MCF 10A (cell line): ENCODE measurements around the gene PIK3AP1. TPM values are rescaled to one million over a fixed set of nuclear protein-coding genes. Genes with fewer than 3 reads are reported as not detected.
A peak's percentile ranks its signal among the peaks of the same experiment; 100 is the strongest.

Experiments
- BruUV-seq: library from RNA; stranded (reverse); fragments of 400-500 nt; replicated peaks from 2 replicates; lab custom pipeline; 2021; lab: Mats Ljungman, UMichigan
- CTCF ChIA-PET: fragments of 300-600 bp; sonication (Branson Sonifier 250); formaldehyde crosslinking; extraction: SDS; loops from one replicate; lab custom pipeline; 2021; ENCODE audit warnings: antibody characterized with exemption, inconsistent platforms; lab: Yijun Ruan, JAX
- POLR2A ChIA-PET: fragments of 300-600, 350-650 bp; sonication (Branson Sonifier 250); formaldehyde crosslinking; extraction: SDS; loops from one replicate; lab custom pipeline; 2020; ENCODE audit warnings: antibody characterized with exemption, inconsistent platforms; lab: Yijun Ruan, JAX
- DNase-seq: peaks from one replicate; pipeline ENCODE4 v3.0.0-alpha.2; 2018; ENCODE audit not compliant: unreplicated experiment
- H3K27ac Mint-ChIP-seq: one replicate; pipeline ENCODE4 v1.8.0; 2022; ENCODE audit warnings: mild to moderate bottlenecking, low read depth, mixed read lengths; ENCODE audit not compliant: unreplicated experiment
- H3K27me3 Mint-ChIP-seq: one replicate; pipeline ENCODE4 v1.8.0; 2022; ENCODE audit warnings: mixed read lengths; ENCODE audit not compliant: insufficient read depth, unreplicated experiment
- H3K36me3 Mint-ChIP-seq: one replicate; pipeline ENCODE4 v1.8.0; 2022; ENCODE audit warnings: mild to moderate bottlenecking, moderate library complexity, mixed read lengths; ENCODE audit not compliant: insufficient read depth, unreplicated experiment
- H3K4me1 Mint-ChIP-seq: one replicate; pipeline ENCODE4 v1.8.0; 2022; ENCODE audit warnings: mixed read lengths; ENCODE audit not compliant: insufficient read depth, unreplicated experiment
- H3K4me3 Mint-ChIP-seq: one replicate; pipeline ENCODE4 v1.8.0; 2022; ENCODE audit warnings: mild to moderate bottlenecking, moderate library complexity, mixed read lengths; ENCODE audit not compliant: unreplicated experiment
- H3K9me3 Mint-ChIP-seq: one replicate; pipeline ENCODE4 v1.8.0; 2022; ENCODE audit warnings: mixed read lengths; ENCODE audit not compliant: unreplicated experiment
- intact Hi-C: fragments of 100-400 bp; cut with micrococcal nuclease; formaldehyde crosslinking; loops from 2 replicates; pipeline ENCODE4 v1.14.1; 2022
- total RNA-seq: library from RNA; stranded (reverse); gene quantifications from 2 replicates; pipeline ENCODE4 v1.2.3, GENCODE V29; 2022
- TF ChIP-seq, protein P1 (sequence below): fragments of 200-600 bp; IDR thresholded peaks from one replicate; pipeline ENCODE4 v1.8.0; 2022; ENCODE audit warnings: antibody characterized with exemption, mild to moderate bottlenecking; ENCODE audit not compliant: unreplicated experiment

Gene PIK3AP1
- total RNA-seq, 1 experiment from 2014 or later, result not detected

DNA sequence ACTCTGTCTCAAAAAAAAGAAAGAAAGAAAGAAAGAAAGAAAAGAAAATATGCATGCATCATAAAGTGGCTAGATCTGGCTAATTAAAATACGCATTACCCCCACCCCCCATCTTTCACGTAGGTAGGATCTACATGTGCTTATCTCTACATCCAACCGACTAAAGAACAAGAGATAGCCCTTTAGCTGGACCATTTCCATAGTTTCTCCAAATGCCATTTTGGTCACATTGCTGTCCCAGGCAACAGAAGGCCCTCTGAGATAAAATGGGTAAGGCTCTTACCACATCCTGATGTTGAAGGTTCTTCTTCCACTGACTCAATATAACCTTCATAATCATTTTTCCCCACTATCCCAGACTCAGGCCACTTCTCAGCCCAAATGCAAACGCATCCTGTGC lies 31.5 kb downstream of the PIK3AP1 start:
- Mint-ChIP-seq H3K4me3 (no peak overlapping the region), H3K4me1 (no peaks in the 10 kb centered on the region), H3K36me3 (no peaks in the 10 kb centered on the region), H3K27ac (no peak overlapping the region), H3K9me3 (no peaks in the 10 kb centered on the region), H3K27me3 (no peaks in the 10 kb centered on the region)
- CTCF ChIA-PET, result interaction anchor here (0.6 kb wide), 1 partner anchor 336 kb away, joined by 3 read pairs; no protein-coding TSS in a partner anchor
- TF ChIP-seq, protein P1, sequence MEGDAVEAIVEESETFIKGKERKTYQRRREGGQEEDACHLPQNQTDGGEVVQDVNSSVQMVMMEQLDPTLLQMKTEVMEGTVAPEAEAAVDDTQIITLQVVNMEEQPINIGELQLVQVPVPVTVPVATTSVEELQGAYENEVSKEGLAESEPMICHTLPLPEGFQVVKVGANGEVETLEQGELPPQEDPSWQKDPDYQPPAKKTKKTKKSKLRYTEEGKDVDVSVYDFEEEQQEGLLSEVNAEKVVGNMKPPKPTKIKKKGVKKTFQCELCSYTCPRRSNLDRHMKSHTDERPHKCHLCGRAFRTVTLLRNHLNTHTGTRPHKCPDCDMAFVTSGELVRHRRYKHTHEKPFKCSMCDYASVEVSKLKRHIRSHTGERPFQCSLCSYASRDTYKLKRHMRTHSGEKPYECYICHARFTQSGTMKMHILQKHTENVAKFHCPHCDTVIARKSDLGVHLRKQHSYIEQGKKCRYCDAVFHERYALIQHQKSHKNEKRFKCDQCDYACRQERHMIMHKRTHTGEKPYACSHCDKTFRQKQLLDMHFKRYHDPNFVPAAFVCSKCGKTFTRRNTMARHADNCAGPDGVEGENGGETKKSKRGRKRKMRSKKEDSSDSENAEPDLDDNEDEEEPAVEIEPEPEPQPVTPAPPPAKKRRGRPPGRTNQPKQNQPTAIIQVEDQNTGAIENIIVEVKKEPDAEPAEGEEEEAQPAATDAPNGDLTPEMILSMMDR, result no peak
- intact Hi-C loops, result no loop called here
- no peak for DNase-seq
- POLR2A ChIA-PET, result no interaction called here
- BruUV-seq, result no TSS peak

- ChIA-PET CTCF (no interaction called here), POLR2A (no interaction called here)
- TF ChIP-seq, protein P1, result no peak
- no peaks in the 10 kb centered on the region for H3K27me3 Mint-ChIP-seq
- intact Hi-C loops, result no loop called here
- no peak for DNase-seq
- H3K4me3 Mint-ChIP-seq, result no peak overlapping the region
- H3K4me1 Mint-ChIP-seq, result no peaks in the 10 kb centered on the region
- no peaks in the 10 kb centered on the region for H3K9me3 Mint-ChIP-seq
- no peaks in the 10 kb centered on the region for H3K36me3 Mint-ChIP-seq
- no peak overlapping the region for H3K27ac Mint-ChIP-seq
- no TSS peak for BruUV-seq
Observed at GRCh38 chr10:96687317-96688012, 32.8 kb downstream of the PIK3AP1 start.

DNA sequence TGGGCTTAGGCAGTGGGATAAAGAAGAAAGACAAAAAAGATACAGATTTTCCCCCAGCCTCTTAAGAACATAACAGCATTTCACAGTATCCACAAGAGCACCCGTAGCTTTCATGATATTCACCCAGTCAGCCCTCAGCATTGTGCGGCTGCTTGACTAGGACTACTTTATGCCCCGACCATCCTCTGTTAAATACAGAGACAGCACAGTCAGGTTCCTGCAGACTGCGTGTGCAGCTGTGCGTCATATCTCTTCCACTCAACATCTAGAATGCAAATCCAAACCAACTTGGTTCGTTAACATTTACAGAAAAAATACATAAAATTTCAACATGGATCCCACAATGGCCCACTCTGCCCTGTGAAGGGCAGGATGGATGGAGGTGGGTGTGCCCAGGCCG lies 33.8 kb downstream of the PIK3AP1 start:
- Mint-ChIP-seq H3K27ac (no peak overlapping the region), H3K9me3 (no peaks in the 10 kb centered on the region), H3K4me1 (no peaks in the 10 kb centered on the region), H3K27me3 (no peaks in the 10 kb centered on the region), H3K36me3 (no peaks in the 10 kb centered on the region), H3K4me3 (no peak overlapping the region)
- intact Hi-C loops, result no loop called here
- no peak for DNase-seq
- ChIA-PET POLR2A (no interaction called here), CTCF (no interaction called here)
- TF ChIP-seq, protein P1, result no peak
- BruUV-seq, result no TSS peak

DNA sequence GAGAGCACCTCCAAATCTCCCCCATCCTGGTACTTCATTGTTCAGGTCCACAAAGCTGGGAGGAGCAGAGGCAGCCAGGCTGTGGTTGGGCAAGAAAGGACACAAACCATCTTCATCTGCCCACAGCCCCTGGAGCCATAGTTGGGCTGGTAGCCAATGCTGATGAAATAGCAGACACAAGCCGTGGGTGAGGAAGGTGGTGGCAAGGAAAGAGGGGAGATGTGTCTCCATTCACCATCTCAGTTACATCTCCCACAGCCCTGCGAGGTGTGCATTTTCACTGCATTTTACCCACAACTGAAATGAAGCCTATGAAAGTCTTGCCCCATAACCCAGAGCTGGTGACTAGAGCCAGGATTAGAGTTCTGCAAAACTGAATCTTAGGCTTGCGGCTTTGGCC lies 35.0 kb downstream of the PIK3AP1 start:
- peak; percentile 49 for DNase-seq
- CTCF ChIA-PET, result no interaction called here
- POLR2A ChIA-PET, result no interaction called here
- TF ChIP-seq, protein P1, result no peak
- intact Hi-C loops, result no loop called here
- Mint-ChIP-seq H3K9me3 (no peaks in the 10 kb centered on the region), H3K27ac (no peak overlapping the region), H3K36me3 (no peaks in the 10 kb centered on the region), H3K4me1 (no peaks in the 10 kb centered on the region), H3K4me3 (no peak overlapping the region), H3K27me3 (peaks cover 1% of the 10 kb centered on the region)
- no TSS peak for BruUV-seq
